ENCODE measurements around the gene ARL15. TPM values are rescaled to one million over a fixed set of nuclear protein-coding genes. Genes with fewer than 3 reads are reported as not detected.

The ARL15 gene
- total RNA-seq, 1 experiment from 2014 or later, result 13.0 TPM

DNA sequence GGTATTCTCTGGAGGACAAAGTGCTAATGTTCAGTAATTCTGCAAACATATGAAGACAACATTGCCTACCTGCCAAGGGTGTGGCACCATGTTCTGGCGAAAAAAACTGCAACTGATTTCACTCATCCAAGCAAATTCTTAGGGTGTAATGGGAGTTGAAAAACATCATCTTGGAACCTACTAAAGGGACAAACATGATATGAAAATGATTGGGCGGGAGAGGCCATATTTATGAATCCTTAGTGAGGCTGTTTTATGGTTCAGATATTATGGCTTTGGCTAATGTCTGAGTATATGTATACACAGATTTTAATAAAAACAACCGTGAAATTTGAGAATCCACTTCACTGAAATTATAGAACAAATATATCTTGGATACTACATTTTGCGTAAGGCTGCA lies 225.7 kb downstream of the ARL15 start:
- no peak for DNase-seq
- H3K4me3 Mint-ChIP-seq, result no peak overlapping the region
- Histone ChIP-seq H3K23me2 (ENCODE audit: insufficient read length, low read depth, low read length, poor library complexity, severe bottlenecking) (no peaks in the 10 kb centered on the region), H3K23ac (ENCODE audit: insufficient read length, low read depth, low read length) (no peak overlapping the region), H4K8ac (replicated peaks; ENCODE audit: insufficient read length, low read depth, low read length) (no peak overlapping the region), H4K91ac (ENCODE audit: insufficient read length, low read depth, low read length) (no peak overlapping the region), H4K20me1 (ENCODE audit: control insufficient read depth, insufficient read depth, insufficient read length) (no peaks in the 10 kb centered on the region), H3K18ac (ENCODE audit: insufficient read length, low read depth, low read length) (no peak overlapping the region), H3K4me2 (ENCODE audit: insufficient read depth, insufficient read length, low read length) (no peak overlapping the region), H4K5ac (ENCODE audit: insufficient read length, low read depth, low read length) (no peak overlapping the region), H2AK5ac (ENCODE audit: insufficient read length, low read length) (no peak overlapping the region), H3K14ac (ENCODE audit: insufficient read depth, low read length) (no peak overlapping the region), H3K4ac (ENCODE audit: low read depth, low read length) (no peak overlapping the region), H3K9ac (ENCODE audit: extremely low read depth, insufficient read length, low read length) (no peak overlapping the region), H2BK12ac (ENCODE audit: insufficient read length, low read depth, low read length) (no peak overlapping the region), H3T11ph (ENCODE audit: low read length) (no peak overlapping the region), H3K27me3 (ENCODE audit: insufficient read depth, low read length) (no peaks in the 10 kb centered on the region), H3K9me3 (ENCODE audit: control insufficient read depth, low read depth, low read length) (no peaks in the 10 kb centered on the region), H3K4me1 (ENCODE audit: insufficient read depth, low read length) (no peaks in the 10 kb centered on the region), H3K56ac (ENCODE audit: insufficient read length, low read depth, low read length) (no peak overlapping the region), H3K79me2 (ENCODE audit: insufficient read depth, low read length) (no peaks in the 10 kb centered on the region), H2BK120ac (ENCODE audit: low read depth, low read length, poor library complexity, severe bottlenecking) (no peak overlapping the region), H2BK5ac (ENCODE audit: insufficient read length, low read length) (no peak overlapping the region), H3K79me1 (ENCODE audit: insufficient read depth, low read depth, low read length, poor library complexity, severe bottlenecking) (no peaks in the 10 kb centered on the region), H2AFZ (ENCODE audit: low read length) (no peak overlapping the region), H2BK20ac (ENCODE audit: low read depth, low read length, poor library complexity, severe bottlenecking) (no peak overlapping the region), H3K27ac (ENCODE audit: insufficient read length, low read depth, low read length) (no peak overlapping the region), H2BK15ac (ENCODE audit: low read depth, low read length) (no peak overlapping the region)
- TF ChIP-seq CTCF (conservative IDR thresholded peaks at IDR 0.05), result no peak
- H3K27me3 Mint-ChIP-seq (ENCODE audit: low read depth), result no peaks in the 10 kb centered on the region
- H3K9me3 Mint-ChIP-seq, result no peaks in the 10 kb centered on the region; a peak in 1 of 5 replicates
- peaks cover 0 to 3% (median 0%) of the 10 kb centered on the region in 3 experiments; a peak in 1 of 7 replicates for H3K36me3 Mint-ChIP-seq (ENCODE audit: insufficient read depth in 1 of 3, low read depth in 3 of 3)
- no CpG with 5 or more reads among the region's 4 CpGs for WGBS (ENCODE audit: extremely low coverage, insufficient read length, low lambda C conversion rate)
- no peak overlapping the region for H3K27ac Mint-ChIP-seq
- peaks cover 15 to 16% of the 10 kb centered on the region in 2 experiments for H3K4me1 Mint-ChIP-seq
